ENCODE data around the gene CADPS2. TPM values are rescaled to one million over a fixed set of nuclear protein-coding genes. Genes with fewer than 3 reads are reported as not detected.

CADPS2 gene
- total RNA-seq, 1 donor from 2014 or later: 0.22 TPM

DNA sequence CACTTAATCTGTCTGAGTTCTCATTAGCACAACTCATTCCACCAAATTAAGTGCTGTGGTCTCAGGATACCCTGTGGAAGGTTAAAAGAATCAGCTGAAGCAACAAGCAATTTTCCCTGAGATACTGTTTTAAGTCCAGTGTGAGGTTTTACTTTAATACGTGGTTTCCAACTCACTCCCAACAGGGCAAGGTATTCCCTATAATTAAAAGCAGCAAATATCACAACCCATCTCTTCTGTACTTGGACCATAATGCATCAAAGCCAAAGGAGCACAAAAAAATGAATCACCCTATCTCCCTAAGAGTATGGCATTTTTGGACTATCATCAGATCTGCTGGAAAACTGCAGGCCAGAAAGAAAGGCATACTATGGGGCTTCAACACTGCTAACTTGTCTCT lies 4.9 kb downstream of the CADPS2 start:
- DNase-seq: no peak
- H3K27ac Mint-ChIP-seq (ENCODE audit: unreplicated experiment): no peak overlapping the region
- H3K4me1 Mint-ChIP-seq (ENCODE audit: low read depth, unreplicated experiment): no peaks in the 10 kb centered on the region
- TF ChIP-seq, protein P1, sequence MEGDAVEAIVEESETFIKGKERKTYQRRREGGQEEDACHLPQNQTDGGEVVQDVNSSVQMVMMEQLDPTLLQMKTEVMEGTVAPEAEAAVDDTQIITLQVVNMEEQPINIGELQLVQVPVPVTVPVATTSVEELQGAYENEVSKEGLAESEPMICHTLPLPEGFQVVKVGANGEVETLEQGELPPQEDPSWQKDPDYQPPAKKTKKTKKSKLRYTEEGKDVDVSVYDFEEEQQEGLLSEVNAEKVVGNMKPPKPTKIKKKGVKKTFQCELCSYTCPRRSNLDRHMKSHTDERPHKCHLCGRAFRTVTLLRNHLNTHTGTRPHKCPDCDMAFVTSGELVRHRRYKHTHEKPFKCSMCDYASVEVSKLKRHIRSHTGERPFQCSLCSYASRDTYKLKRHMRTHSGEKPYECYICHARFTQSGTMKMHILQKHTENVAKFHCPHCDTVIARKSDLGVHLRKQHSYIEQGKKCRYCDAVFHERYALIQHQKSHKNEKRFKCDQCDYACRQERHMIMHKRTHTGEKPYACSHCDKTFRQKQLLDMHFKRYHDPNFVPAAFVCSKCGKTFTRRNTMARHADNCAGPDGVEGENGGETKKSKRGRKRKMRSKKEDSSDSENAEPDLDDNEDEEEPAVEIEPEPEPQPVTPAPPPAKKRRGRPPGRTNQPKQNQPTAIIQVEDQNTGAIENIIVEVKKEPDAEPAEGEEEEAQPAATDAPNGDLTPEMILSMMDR (IDR thresholded peaks at IDR 0.05; ENCODE audit: partially characterized antibody, unreplicated experiment): no peak
- peaks cover 4% of the 10 kb centered on the region for H3K27me3 Mint-ChIP-seq (ENCODE audit: unreplicated experiment)
- H3K4me3 Mint-ChIP-seq (ENCODE audit: unreplicated experiment): no peak overlapping the region
- H3K9me3 Mint-ChIP-seq (ENCODE audit: unreplicated experiment): peaks cover 7% of the 10 kb centered on the region
- H3K36me3 Mint-ChIP-seq (ENCODE audit: unreplicated experiment): no peaks in the 10 kb centered on the region

DNA sequence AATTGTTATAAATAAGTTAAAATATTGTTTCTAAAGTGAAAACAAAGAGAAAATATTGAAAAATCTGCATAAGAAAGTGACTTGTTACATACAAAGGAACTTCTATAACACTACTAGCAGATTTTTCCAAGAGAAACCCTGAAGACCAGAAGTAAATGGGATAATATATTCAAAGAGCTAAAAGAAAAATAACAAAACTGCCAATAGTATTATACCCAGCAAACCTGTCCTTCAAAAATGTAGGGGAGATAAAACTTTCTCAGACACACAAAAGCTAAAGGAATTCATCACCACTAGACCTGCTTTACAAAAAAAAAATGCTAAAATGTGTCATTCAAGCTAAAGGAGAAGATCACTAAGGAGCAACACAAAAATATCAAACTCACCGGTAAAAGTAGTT lies 17.0 kb downstream of the CADPS2 start:
- Mint-ChIP-seq H3K27me3 (ENCODE audit: unreplicated experiment) (no peaks in the 10 kb centered on the region), H3K4me3 (ENCODE audit: unreplicated experiment) (no peak overlapping the region), H3K27ac (ENCODE audit: unreplicated experiment) (no peak overlapping the region), H3K9me3 (ENCODE audit: unreplicated experiment) (peaks cover 2% of the 10 kb centered on the region), H3K36me3 (ENCODE audit: unreplicated experiment) (peaks cover 8% of the 10 kb centered on the region), H3K4me1 (ENCODE audit: low read depth, unreplicated experiment) (no peaks in the 10 kb centered on the region)
- no peak for DNase-seq
- TF ChIP-seq, protein P1 (IDR thresholded peaks at IDR 0.05; ENCODE audit: partially characterized antibody, unreplicated experiment): no peak

DNA sequence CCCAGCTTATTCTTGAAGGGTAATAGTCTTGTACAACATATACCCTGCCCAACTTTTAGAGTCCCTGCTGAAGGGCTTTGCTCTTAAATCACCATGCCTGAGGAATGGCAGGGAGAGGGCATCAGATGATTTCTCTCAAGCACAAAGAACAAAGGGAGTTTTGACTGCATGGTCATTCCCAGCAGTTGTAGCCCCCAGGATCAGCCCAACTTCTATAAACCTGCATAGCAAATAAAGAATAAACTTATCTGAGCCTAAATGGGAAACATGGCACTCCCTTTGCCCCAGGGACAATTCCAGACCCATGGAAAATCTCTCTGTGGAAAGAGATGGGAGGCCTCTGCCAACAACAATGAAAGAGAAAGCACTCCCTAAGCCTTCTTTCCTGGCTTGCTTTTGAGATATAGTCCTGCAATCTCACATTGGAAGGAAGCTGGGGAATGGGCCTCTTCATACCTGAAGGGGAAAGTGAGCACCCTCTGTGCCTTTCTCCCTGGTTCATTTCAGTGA lies 18.7 kb downstream of the CADPS2 start:
- DNase-seq: no peak
- no peaks in the 10 kb centered on the region for H3K27me3 Mint-ChIP-seq (ENCODE audit: unreplicated experiment)
- H3K4me1 Mint-ChIP-seq (ENCODE audit: low read depth, unreplicated experiment): no peaks in the 10 kb centered on the region
- H3K4me3 Mint-ChIP-seq (ENCODE audit: unreplicated experiment): no peak overlapping the region
- peaks cover 2% of the 10 kb centered on the region for H3K9me3 Mint-ChIP-seq (ENCODE audit: unreplicated experiment)
- H3K36me3 Mint-ChIP-seq (ENCODE audit: unreplicated experiment): peaks cover 8% of the 10 kb centered on the region
- TF ChIP-seq, protein P1 (IDR thresholded peaks at IDR 0.05; ENCODE audit: partially characterized antibody, unreplicated experiment): no peak
- H3K27ac Mint-ChIP-seq (ENCODE audit: unreplicated experiment): no peak overlapping the region

DNA sequence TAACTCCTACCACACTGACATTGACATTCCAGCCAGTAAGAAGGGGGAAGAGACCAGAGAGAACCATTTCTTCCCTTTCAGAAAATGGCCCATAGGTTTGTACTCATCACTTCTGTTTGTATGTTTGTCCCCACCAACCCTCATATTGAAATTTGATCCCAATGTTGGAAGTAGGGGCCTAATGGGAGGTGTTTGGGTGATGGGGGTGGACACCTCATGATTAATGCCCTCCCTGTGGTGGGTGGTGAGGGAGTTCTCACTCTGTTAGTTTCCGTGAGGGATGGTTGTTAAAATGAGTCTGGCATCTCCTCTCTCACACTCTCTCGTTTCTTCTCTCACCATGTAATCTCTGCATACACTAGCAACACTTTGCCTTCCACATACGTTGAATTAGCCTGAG lies 21.4 kb downstream of the CADPS2 start:
- H3K36me3 Mint-ChIP-seq (ENCODE audit: unreplicated experiment): peaks cover 8% of the 10 kb centered on the region
- TF ChIP-seq, protein P1 (IDR thresholded peaks at IDR 0.05; ENCODE audit: partially characterized antibody, unreplicated experiment): no peak
- H3K27me3 Mint-ChIP-seq (ENCODE audit: unreplicated experiment): peaks cover 1% of the 10 kb centered on the region
- no peak overlapping the region for H3K4me3 Mint-ChIP-seq (ENCODE audit: unreplicated experiment)
- no peak for DNase-seq
- peaks cover 2% of the 10 kb centered on the region for H3K9me3 Mint-ChIP-seq (ENCODE audit: unreplicated experiment)
- H3K4me1 Mint-ChIP-seq (ENCODE audit: low read depth, unreplicated experiment): no peaks in the 10 kb centered on the region
- H3K27ac Mint-ChIP-seq (ENCODE audit: unreplicated experiment): no peak overlapping the region

DNA sequence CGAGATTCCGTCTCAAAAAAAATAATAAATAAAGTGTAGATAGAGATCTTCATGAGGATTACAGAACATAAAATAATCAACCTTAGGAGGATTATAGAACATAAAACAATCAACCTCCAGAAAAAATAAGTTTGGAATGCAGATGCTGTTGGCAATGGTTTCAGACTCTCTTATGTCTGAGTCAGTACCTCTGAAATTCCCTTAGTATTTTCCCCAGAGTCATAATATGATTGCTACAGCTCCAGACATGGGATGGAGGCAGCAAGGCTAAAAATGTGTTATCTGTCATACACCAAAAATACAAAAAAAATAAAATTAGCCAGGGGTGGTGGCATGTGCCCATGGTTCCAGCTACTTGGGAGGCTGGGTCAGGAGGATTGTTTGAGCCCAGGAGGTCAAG lies 22.2 kb downstream of the CADPS2 start:
- Mint-ChIP-seq H3K4me3 (ENCODE audit: unreplicated experiment) (no peak overlapping the region), H3K9me3 (ENCODE audit: unreplicated experiment) (peaks cover 2% of the 10 kb centered on the region), H3K27me3 (ENCODE audit: unreplicated experiment) (peaks cover 1% of the 10 kb centered on the region), H3K4me1 (ENCODE audit: low read depth, unreplicated experiment) (no peaks in the 10 kb centered on the region), H3K27ac (ENCODE audit: unreplicated experiment) (no peak overlapping the region), H3K36me3 (ENCODE audit: unreplicated experiment) (peaks cover 8% of the 10 kb centered on the region)
- TF ChIP-seq, protein P1 (IDR thresholded peaks at IDR 0.05; ENCODE audit: partially characterized antibody, unreplicated experiment): no peak
- DNase-seq: no peak
